ENCODE results near the gene ULK1.

Gene ULK1

DNA sequence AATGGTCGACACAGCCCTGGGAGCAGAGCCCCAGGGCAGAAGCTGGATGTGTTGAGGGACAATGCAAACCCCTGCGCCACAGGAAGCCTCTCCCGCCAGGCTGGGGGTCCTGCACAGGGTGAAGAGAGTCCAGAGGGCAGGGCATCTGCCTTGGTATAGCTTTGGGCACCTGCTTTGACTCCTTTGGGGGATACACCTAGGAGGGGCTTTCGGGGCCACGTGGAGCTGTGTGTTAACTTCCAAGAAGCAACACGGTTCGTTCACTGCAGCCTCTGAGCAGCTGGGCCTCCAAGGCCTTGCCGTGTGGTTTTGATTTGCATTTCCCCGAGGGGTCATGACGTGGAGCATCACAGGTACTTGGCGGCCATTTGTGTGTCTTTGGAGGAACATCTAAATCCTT is 28.8 kb downstream of the ULK1 start:
- Histone ChIP-seq H4K8ac (ENCODE audit: low read length) (no peak overlapping the region), H4K91ac (ENCODE audit: low read length) (no peak overlapping the region), H3K4me2 (ENCODE audit: low read length, poor library complexity, severe bottlenecking) (no peak overlapping the region), H3K27me3 (ENCODE audit: control insufficient read depth in 1 of 2, insufficient read depth in 1 of 2, low read length in 2 of 2) (no peaks in the 10 kb centered on the region), H3K9ac (ENCODE audit: low read length) (no peak overlapping the region), H3K4ac (ENCODE audit: low read depth in 1 of 2, low read length in 2 of 2) (no peak overlapping the region), H3K23ac (ENCODE audit: low read length in 2 of 2) (no peak overlapping the region), H2AFZ (ENCODE audit: low read depth, low read length) (no peak overlapping the region), H3K4me1 (ENCODE audit: control insufficient read depth, insufficient read depth, low read depth, low read length) (peaks cover 4% of the 10 kb centered on the region), H2BK5ac (ENCODE audit: low read depth, low read length, poor library complexity, severe bottlenecking) (no peak overlapping the region), H3K18ac (ENCODE audit: low read depth in 1 of 2, low read length in 2 of 2) (no peak overlapping the region), H2BK15ac (ENCODE audit: low read depth, poor library complexity, severe bottlenecking) (no peak overlapping the region), H3K14ac (ENCODE audit: low read length in 2 of 2) (no peak overlapping the region), H2BK12ac (ENCODE audit: low read length in 2 of 2) (no peak overlapping the region), H2BK120ac (ENCODE audit: low read depth, low read length) (no peak overlapping the region), H2AK5ac (ENCODE audit: low read length, severe bottlenecking) (no peak overlapping the region), H3K27ac (ENCODE audit: low read length, poor library complexity, severe bottlenecking) (no peak overlapping the region), H3K36me3 (ENCODE audit: control insufficient read depth in 1 of 2, insufficient read depth in 2 of 2, low read depth in 1 of 2, low read length in 2 of 2) (peaks cover 33 to 51% of the 10 kb centered on the region in 2 experiments), H3K79me1 (replicated peaks; ENCODE audit: low read length, poor library complexity, severe bottlenecking) (no peaks in the 10 kb centered on the region), H3K9me3 (ENCODE audit: control insufficient read depth, low read length) (no peaks in the 10 kb centered on the region), H3K4me3 (ENCODE audit: insufficient read depth in 1 of 2, low read depth in 1 of 2, low read length in 2 of 2) (no peak overlapping the region)
- no peak for DNase-seq
- 93% methylated on average over 10 of the region's 11 CpGs for WGBS

DNA sequence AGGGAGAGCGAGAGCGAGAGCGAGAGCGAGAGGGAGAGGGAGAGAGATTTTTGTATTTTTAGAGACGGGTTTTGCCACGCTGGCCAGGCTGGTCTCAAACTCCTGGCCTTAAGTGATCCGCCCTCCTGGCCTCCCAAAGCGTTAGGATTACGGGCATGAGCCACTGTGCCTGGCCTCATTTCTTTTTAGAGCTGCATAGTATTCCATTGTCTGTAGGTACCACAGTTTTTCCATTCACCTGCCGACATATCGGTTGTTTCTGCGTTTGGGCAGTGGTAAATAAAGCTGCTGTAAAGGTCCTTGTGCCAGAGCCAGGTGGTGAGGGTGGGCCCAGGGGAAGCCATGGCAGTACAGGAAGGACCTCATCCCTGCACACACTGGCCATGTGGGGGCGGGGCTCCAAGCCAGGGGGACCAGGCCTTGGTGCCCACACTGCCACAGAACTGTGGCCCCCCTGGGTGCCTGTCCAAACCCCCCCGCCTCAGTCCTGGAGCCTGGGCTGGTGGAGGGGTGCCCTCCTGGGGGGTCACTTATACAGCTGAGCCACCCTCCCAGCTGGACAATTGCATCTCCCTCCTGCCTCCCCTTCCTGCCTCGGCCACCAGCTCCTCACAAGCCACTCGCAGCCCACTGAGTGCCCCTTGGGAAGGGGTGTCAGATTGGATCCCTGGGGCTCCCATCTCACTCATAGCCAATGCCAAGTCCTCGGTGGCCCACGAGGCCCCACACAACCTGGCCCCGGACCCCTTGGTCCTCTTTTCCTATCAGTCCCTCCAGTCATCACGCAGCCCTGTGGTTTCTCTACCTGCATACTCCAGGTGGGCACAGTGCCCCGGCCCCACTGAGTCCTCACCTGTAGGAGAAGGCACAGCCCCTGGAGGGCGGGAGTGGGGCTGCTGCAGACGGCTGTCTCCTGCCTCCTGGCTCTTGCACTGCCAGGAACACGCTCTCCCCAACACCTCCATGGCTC is 33.0 kb downstream of the ULK1 start:
- Histone ChIP-seq H3K27ac (ENCODE audit: low read length, poor library complexity, severe bottlenecking) (no peak overlapping the region), H3K79me1 (replicated peaks; ENCODE audit: low read length, poor library complexity, severe bottlenecking) (peaks cover 14% of the 10 kb centered on the region), H3K27me3 (ENCODE audit: control insufficient read depth in 1 of 2, insufficient read depth in 1 of 2, low read length in 2 of 2) (no peaks in the 10 kb centered on the region), H2AFZ (ENCODE audit: low read depth, low read length) (no peak overlapping the region), H3K23ac (ENCODE audit: low read length in 2 of 2) (no peak overlapping the region), H4K91ac (ENCODE audit: low read length) (peak overlapping the region; percentile 1), H3K14ac (ENCODE audit: low read length in 2 of 2) (no peak overlapping the region), H2BK12ac (ENCODE audit: low read length in 2 of 2) (peak overlapping the region; percentile 28 to 31), H2AK5ac (ENCODE audit: low read length, severe bottlenecking) (no peak overlapping the region), H3K4me2 (ENCODE audit: low read length, poor library complexity, severe bottlenecking) (no peak overlapping the region), H3K4me3 (ENCODE audit: insufficient read depth in 1 of 2, low read depth in 1 of 2, low read length in 2 of 2) (no peak overlapping the region), H2BK120ac (ENCODE audit: low read depth, low read length) (no peak overlapping the region), H3K36me3 (ENCODE audit: control insufficient read depth in 1 of 2, insufficient read depth in 2 of 2, low read depth in 1 of 2, low read length in 2 of 2) (peaks cover 11 to 18% of the 10 kb centered on the region in 2 experiments), H2BK5ac (ENCODE audit: low read depth, low read length, poor library complexity, severe bottlenecking) (no peak overlapping the region), H3K9ac (ENCODE audit: low read length) (peak overlapping the region; percentile 84), H2BK15ac (ENCODE audit: low read depth, poor library complexity, severe bottlenecking) (no peak overlapping the region), H3K18ac (ENCODE audit: low read depth in 1 of 2, low read length in 2 of 2) (no peak overlapping the region), H4K8ac (ENCODE audit: low read length) (no peak overlapping the region), H3K4ac (ENCODE audit: low read depth in 1 of 2, low read length in 2 of 2) (no peak overlapping the region), H3K4me1 (ENCODE audit: control insufficient read depth, insufficient read depth, low read depth, low read length) (peaks cover 12% of the 10 kb centered on the region), H3K9me3 (ENCODE audit: control insufficient read depth, low read length) (no peaks in the 10 kb centered on the region)
- no peak for DNase-seq
- 88% methylated on average over 21 of the region's 24 CpGs for WGBS

DNA sequence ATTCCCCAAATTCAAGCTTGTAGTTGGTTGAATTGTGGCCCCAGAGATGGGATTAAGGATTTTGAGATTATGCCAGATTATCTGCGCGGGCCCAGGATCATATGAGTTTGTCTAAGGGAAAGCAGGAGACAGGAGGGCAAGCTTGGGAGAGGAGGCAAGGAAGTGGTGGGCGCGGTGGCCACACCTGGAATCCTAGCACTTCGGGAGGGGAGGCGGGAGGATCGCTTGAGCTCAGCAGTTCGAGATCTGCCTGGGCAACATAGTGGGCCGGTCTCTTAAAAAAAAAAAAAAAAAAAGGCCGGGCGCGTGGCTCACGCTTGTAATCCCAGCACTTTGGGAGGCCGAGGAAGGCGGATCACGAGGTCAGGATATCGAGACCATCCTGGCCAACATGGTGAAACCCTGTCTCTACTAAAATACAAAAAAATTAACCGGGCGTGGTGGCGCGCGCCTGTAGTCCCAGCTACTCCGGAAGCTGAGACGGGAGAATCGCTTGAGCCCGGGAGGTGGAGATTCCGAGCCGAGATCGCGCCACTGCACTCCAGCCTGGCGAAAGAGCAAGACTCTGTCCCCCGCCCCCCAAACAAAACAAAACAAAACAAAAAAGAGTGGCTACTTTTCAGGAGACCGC is 33.8 kb downstream of the ULK1 start:
- no peak overlapping the region for H3K27ac ChIP-seq (ENCODE audit: low read length, poor library complexity, severe bottlenecking)
- no peak overlapping the region for H2BK120ac ChIP-seq (ENCODE audit: low read depth, low read length)
- peak overlapping the region in 1 of 2 experiments; percentile 80 for H3K18ac ChIP-seq (ENCODE audit: low read depth in 1 of 2, low read length in 2 of 2)
- H4K8ac ChIP-seq (ENCODE audit: low read length): peak overlapping the region; percentile 35
- H2BK5ac ChIP-seq (ENCODE audit: low read depth, low read length, poor library complexity, severe bottlenecking): no peak overlapping the region
- peaks cover 21% of the 10 kb centered on the region for H3K79me1 ChIP-seq (replicated peaks; ENCODE audit: low read length, poor library complexity, severe bottlenecking)
- WGBS: 32% methylated on average over 22 of the region's 33 CpGs
- H2AFZ ChIP-seq (ENCODE audit: low read depth, low read length): peak overlapping the region; percentile 91
- peak; percentile 62 for DNase-seq
- H3K36me3 ChIP-seq (ENCODE audit: control insufficient read depth in 1 of 2, insufficient read depth in 2 of 2, low read depth in 1 of 2, low read length in 2 of 2): peaks cover 16 to 18% of the 10 kb centered on the region in 2 experiments
- peak overlapping the region; percentile 84 for H3K9ac ChIP-seq (ENCODE audit: low read length)
- peak overlapping the region; percentile 84 for H2AK5ac ChIP-seq (ENCODE audit: low read length, severe bottlenecking)
- H3K23ac ChIP-seq (ENCODE audit: low read length in 2 of 2): peak overlapping the region in 1 of 2 experiments; percentile 77
- no peaks in the 10 kb centered on the region for H3K9me3 ChIP-seq (ENCODE audit: control insufficient read depth, low read length)
- peak overlapping the region; percentile 93 for H3K4me2 ChIP-seq (ENCODE audit: low read length, poor library complexity, severe bottlenecking)
- H2BK15ac ChIP-seq (ENCODE audit: low read depth, poor library complexity, severe bottlenecking): peak overlapping the region; percentile 26
- peak overlapping the region; percentile 80 to 83 for H3K4me3 ChIP-seq (ENCODE audit: insufficient read depth in 1 of 2, low read depth in 1 of 2, low read length in 2 of 2)
- no peaks in the 10 kb centered on the region for H3K27me3 ChIP-seq (ENCODE audit: control insufficient read depth in 1 of 2, insufficient read depth in 1 of 2, low read length in 2 of 2)
- no peak overlapping the region for H4K91ac ChIP-seq (ENCODE audit: low read length)
- H3K14ac ChIP-seq (ENCODE audit: low read length in 2 of 2): peak overlapping the region in 1 of 2 experiments; percentile 76
- peak overlapping the region; percentile 24 to 95 for H3K4ac ChIP-seq (ENCODE audit: low read depth in 1 of 2, low read length in 2 of 2)
- peak overlapping the region; percentile 28 to 34 for H2BK12ac ChIP-seq (ENCODE audit: low read length in 2 of 2)
- H3K4me1 ChIP-seq (ENCODE audit: control insufficient read depth, insufficient read depth, low read depth, low read length): peaks cover 12% of the 10 kb centered on the region

All from mesenchymal stem cell (in vitro differentiated cells and primary cell).